Spleen (tissue), 7 donors: ENCODE data around the gene CHCHD6.

ENCODE experiments used
- POLR2A ChIP-seq, 3 donors: fragments of 450-650 bp; IDR thresholded peaks; one replicate each; pipeline ENCODE4 v1.5.1; 2017; ENCODE audit warnings: antibody characterized with exemption in 3 of 3, mild to moderate bottlenecking in 1 of 3
- TF ChIP-seq, protein P1 (sequence below), 11 experiments: fragments of 200-600 bp in 7 of 11; fragments of 450-650 bp in 4 of 11; sonication (generic) in 4 of 11; IDR thresholded peaks in 8 of 11; conservative IDR thresholded peaks in 3 of 11; 1 replicate in 7 of 11; 2 replicates in 4 of 11; pipeline versions ENCODE4 v1.4.0 to v1.8.0; 2016 to 2021; ENCODE audit warnings: antibody characterized with exemption in 11 of 11, inconsistent platforms in 4 of 11, mild to moderate bottlenecking in 1 of 11
- donor health status: DM: no; HTN: no; CAD: no; lungs with moderate emphysema.
- donor health status: DM: no; HTN: no; CAD: no.
- donor health status: DM: no; HTN: no; CAD: no.

DNA sequence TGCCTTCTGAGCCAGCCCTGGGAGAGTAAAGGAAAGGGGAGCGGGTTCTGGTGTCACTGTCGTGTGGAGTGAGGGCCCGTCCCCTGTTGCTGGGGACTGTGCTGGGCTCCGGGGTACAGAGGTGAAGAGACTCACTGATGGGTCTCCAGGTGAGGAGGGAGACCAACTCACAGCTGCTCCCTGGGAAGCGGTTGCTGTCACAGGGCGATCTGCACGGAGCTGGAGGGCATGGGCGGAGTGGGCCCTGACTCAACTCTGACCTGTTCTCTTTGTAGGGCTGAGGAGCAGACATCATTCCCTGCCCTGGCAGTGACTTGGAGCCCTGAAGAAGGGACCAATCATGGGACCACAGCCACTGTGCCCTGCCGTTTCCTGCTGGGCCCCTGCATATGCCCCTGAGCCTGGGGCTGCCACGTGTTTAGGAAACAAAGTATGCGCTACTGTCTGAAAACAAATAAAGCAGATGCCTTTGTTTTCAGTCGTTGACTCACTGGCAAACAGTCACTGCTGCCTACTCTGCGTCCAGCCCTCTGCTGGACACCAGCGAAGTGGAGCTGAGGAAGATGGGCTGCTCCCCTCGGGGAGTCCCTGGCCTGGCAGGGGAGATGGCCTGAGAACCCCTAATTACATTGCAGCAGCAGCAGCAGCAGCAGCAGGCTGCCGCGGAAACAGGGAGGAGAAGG is 256.0 kb downstream of the CHCHD6 start:
- TF ChIP-seq, protein P1, sequence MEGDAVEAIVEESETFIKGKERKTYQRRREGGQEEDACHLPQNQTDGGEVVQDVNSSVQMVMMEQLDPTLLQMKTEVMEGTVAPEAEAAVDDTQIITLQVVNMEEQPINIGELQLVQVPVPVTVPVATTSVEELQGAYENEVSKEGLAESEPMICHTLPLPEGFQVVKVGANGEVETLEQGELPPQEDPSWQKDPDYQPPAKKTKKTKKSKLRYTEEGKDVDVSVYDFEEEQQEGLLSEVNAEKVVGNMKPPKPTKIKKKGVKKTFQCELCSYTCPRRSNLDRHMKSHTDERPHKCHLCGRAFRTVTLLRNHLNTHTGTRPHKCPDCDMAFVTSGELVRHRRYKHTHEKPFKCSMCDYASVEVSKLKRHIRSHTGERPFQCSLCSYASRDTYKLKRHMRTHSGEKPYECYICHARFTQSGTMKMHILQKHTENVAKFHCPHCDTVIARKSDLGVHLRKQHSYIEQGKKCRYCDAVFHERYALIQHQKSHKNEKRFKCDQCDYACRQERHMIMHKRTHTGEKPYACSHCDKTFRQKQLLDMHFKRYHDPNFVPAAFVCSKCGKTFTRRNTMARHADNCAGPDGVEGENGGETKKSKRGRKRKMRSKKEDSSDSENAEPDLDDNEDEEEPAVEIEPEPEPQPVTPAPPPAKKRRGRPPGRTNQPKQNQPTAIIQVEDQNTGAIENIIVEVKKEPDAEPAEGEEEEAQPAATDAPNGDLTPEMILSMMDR (IDR thresholded peaks at IDR 0.05 in 8 of 11, conservative IDR thresholded peaks at IDR 0.05 in 3 of 11): peak in 4 of 11 experiments; percentile 9 to 33 (median 19)
- no peak for TF ChIP-seq POLR2A (IDR thresholded peaks at IDR 0.05)
